ENCODE data around the gene UST. TPM values are rescaled to one million over a fixed set of nuclear protein-coding genes. Genes with fewer than 3 reads are reported as not detected.

The UST gene
- total and polyA plus RNA-seq, 2 of the 8 experiments (the other 6 are each of a cell fraction or from before 2014, with no cell fraction given): 13.5 to 34.5 TPM

DNA sequence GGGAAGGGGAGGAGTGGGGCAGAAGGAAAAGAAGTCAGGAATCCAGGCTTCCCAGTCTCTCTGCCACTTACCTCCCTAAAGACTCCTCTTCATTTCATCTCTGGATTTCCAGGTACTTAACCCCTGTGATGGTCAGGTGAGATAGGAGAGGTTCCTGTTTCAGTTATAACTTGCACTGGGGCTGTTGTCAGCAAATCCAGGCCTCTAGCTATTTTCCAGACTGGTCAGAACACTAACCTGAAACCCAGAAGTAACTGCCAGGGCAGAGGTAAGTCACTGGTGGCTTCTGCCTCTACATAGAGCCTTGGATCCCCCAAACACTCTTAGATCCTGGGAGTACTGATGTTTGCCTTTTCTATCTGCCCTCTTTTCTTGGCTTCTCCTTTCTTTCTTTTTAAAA is 337.2 kb downstream of the UST start:
- H2BK20ac ChIP-seq (ENCODE audit: low read length): no peak overlapping the region
- no peak overlapping the region for H4K5ac ChIP-seq (ENCODE audit: insufficient read length, low read depth, low read length)
- no peaks in the 10 kb centered on the region for H3K23me2 ChIP-seq (ENCODE audit: low read depth, low read length)
- no peak overlapping the region for H4K91ac ChIP-seq (replicated peaks; ENCODE audit: insufficient read length, low read length)
- H3K4me1 ChIP-seq (replicated peaks in 1 of 4; ENCODE audit: control insufficient read depth in 3 of 4, insufficient read depth in 4 of 4, low read length in 3 of 4): peaks cover 0 to 3% (median 0%) of the 10 kb centered on the region in 4 experiments; a peak in 3 of 7 replicates
- no peak overlapping the region for H3K4ac ChIP-seq (replicated peaks; ENCODE audit: insufficient read length, low read depth, low read length)
- no peak overlapping the region for H3K14ac ChIP-seq (ENCODE audit: insufficient read length)
- no peak overlapping the region for H4K8ac ChIP-seq (ENCODE audit: extremely low read depth, insufficient read depth, low read length)
- H3K9ac ChIP-seq (replicated peaks in 1 of 4; ENCODE audit: extremely low read depth in 1 of 4, low read depth in 3 of 4, low read length in 3 of 4): no peak overlapping the region
- no peak overlapping the region for H2BK15ac ChIP-seq (ENCODE audit: low read length)
- H3K79me2 ChIP-seq (ENCODE audit: control insufficient read depth in 1 of 2, insufficient read depth in 2 of 2, low read length in 2 of 2): no peaks in the 10 kb centered on the region
- H3K27me3 ChIP-seq (replicated peaks in 1 of 4; ENCODE audit: control insufficient read depth in 3 of 4, extremely low read depth in 1 of 4, insufficient read depth in 3 of 4, low read length in 3 of 4): no peaks in the 10 kb centered on the region
- H2BK12ac ChIP-seq (ENCODE audit: low read depth, low read length): no peak overlapping the region
- FAIRE-seq (no peak), DNase-seq (ENCODE audit: low read depth in 1 of 2, low spot score in 2 of 2) (no peak)
- H3K4me3 ChIP-seq (ENCODE audit: extremely low read depth in 1 of 4, insufficient read depth in 2 of 4, low read depth in 3 of 4, low read length in 4 of 4): no peak overlapping the region
- no peak overlapping the region for H2BK5ac ChIP-seq (ENCODE audit: low read depth, low read length)
- POLR2A ChIA-PET (ENCODE audit: partially characterized antibody): no interaction called here
- H3K27ac ChIP-seq (ENCODE audit: low read depth, low read length): no peak overlapping the region
- H4K20me1 ChIP-seq (replicated peaks in 1 of 2; ENCODE audit: control insufficient read depth in 1 of 2, insufficient read depth in 2 of 2, low read length in 2 of 2): no peaks in the 10 kb centered on the region
- no peaks in the 10 kb centered on the region; the same call in 1 of the 2 replicates for H3K79me1 ChIP-seq (ENCODE audit: low read depth, low read length)
- no peaks in the 10 kb centered on the region for H3K9me3 ChIP-seq (ENCODE audit: insufficient read depth in 2 of 2, low read depth in 1 of 2, low read length in 1 of 2)
- H2BK120ac ChIP-seq (replicated peaks; ENCODE audit: low read depth, low read length): no peak overlapping the region
- H3K36me3 ChIP-seq (ENCODE audit: control insufficient read depth in 2 of 4, insufficient read depth in 4 of 4, low read length in 3 of 4): no peaks in the 10 kb centered on the region
- H3K23ac ChIP-seq (ENCODE audit: insufficient read length): no peak overlapping the region
- CTCF ChIA-PET (ENCODE audit: partially characterized antibody): interaction anchor here (1.4 to 1.6 kb wide), 3 partner anchors 135 to 506 kb away, joined by 3 to 6 read pairs (median 3); no protein-coding TSS in a partner anchor
- no peak overlapping the region for H3K56ac ChIP-seq (replicated peaks; ENCODE audit: insufficient read length, low read depth, low read length)
- H2AK5ac ChIP-seq (ENCODE audit: low read depth, low read length): no peak overlapping the region
- no peak overlapping the region for H2AFZ ChIP-seq (ENCODE audit: low read length)
- H3K18ac ChIP-seq (ENCODE audit: extremely low read depth, low read length): no peak overlapping the region
- no peak overlapping the region for H3K4me2 ChIP-seq (ENCODE audit: insufficient read depth in 1 of 2, low read depth in 2 of 2, low read length in 2 of 2)
- TF ChIP-seq, protein P1, sequence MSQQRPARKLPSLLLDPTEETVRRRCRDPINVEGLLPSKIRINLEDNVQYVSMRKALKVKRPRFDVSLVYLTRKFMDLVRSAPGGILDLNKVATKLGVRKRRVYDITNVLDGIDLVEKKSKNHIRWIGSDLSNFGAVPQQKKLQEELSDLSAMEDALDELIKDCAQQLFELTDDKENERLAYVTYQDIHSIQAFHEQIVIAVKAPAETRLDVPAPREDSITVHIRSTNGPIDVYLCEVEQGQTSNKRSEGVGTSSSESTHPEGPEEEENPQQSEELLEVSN (IDR thresholded peaks at IDR 0.05): no peak
- TF ChIP-seq JUN (IDR thresholded peaks at IDR 0.05; ENCODE audit: low read depth, low read length) (no peak), CREB1 (IDR thresholded peaks at IDR 0.05) (no peak), RNF2 (IDR thresholded peaks at IDR 0.05; ENCODE audit: borderline replicate concordance, low read depth, low read length, missing control alignments, poor library complexity, severe bottlenecking) (no peak), MAFK (IDR thresholded peaks at IDR 0.05; ENCODE audit: low read depth, low read length) (no peak), PHF8 (conservative IDR thresholded peaks at IDR 0.05; ENCODE audit: low read depth, low read length) (no peak), SIN3A (conservative IDR thresholded peaks at IDR 0.05 in 1 of 2, IDR thresholded peaks at IDR 0.05 in 1 of 2; ENCODE audit: low read depth in 1 of 2, low read length in 2 of 2) (no peak), KDM5A (IDR thresholded peaks at IDR 0.05; ENCODE audit: low read length) (no peak), SUZ12 (IDR thresholded peaks at IDR 0.05; ENCODE audit: low read length) (no peak), POLR2A (IDR thresholded peaks at IDR 0.05; ENCODE audit: control extremely low read depth in 1 of 2, low read depth in 2 of 2, low read length in 2 of 2) (no peak), HDAC6 (IDR thresholded peaks at IDR 0.05; ENCODE audit: low read depth, low read length) (no peak), HDAC2 (IDR thresholded peaks at IDR 0.05; ENCODE audit: borderline replicate concordance in 1 of 2, low read depth in 2 of 2, low read length in 2 of 2) (no peak), YY1 (IDR thresholded peaks at IDR 0.05; ENCODE audit: low read depth, low read length) (no peak), TEAD4 (IDR thresholded peaks at IDR 0.05; ENCODE audit: low read depth, low read length) (no peak), SP2 (IDR thresholded peaks at IDR 0.05; ENCODE audit: low read length) (no peak)

Data from H1 (cell line).